Ishikawa (cell line): ENCODE measurements around the gene TXNDC8.

ENCODE experiments used
- CEBPB ChIP-seq: IDR thresholded peaks from 2 replicates; pipeline ENCODE4 v1.6.1; 2012
- CREB1 ChIP-seq: IDR thresholded peaks from 2 replicates; pipeline ENCODE4 v1.6.1; 2012; ENCODE audit warnings: low read depth
- EGR1 ChIP-seq: IDR thresholded peaks from 2 replicates; pipeline ENCODE4 v1.6.1; 2012
- EP300 ChIP-seq: IDR thresholded peaks from 2 replicates; pipeline ENCODE4 v1.6.1; 2012; ENCODE audit warnings: borderline replicate concordance
- FOXM1 ChIP-seq: IDR thresholded peaks from 2 replicates; pipeline ENCODE4 v1.6.1; 2012; ENCODE audit warnings: low read depth, borderline replicate concordance
- NFIC ChIP-seq: IDR thresholded peaks from 2 replicates; pipeline ENCODE4 v1.6.1; 2012
- RAD21 ChIP-seq: IDR thresholded peaks from 2 replicates; pipeline ENCODE4 v1.6.1; 2012; ENCODE audit warnings: low read depth
- TAF1 ChIP-seq: IDR thresholded peaks from 2 replicates; pipeline ENCODE4 v1.6.1; 2012; ENCODE audit warnings: low read depth, mild to moderate bottlenecking
- TCF12 ChIP-seq: IDR thresholded peaks from 2 replicates; pipeline ENCODE4 v1.6.1; 2012; ENCODE audit warnings: low read depth
- TEAD4 ChIP-seq: IDR thresholded peaks from 2 replicates; pipeline ENCODE4 v1.6.1; 2012
- YY1 ChIP-seq: IDR thresholded peaks from 2 replicates; pipeline ENCODE4 v1.6.1; 2012; ENCODE audit warnings: low read depth
- ZBTB7A ChIP-seq: IDR thresholded peaks from 2 replicates; pipeline ENCODE4 v1.6.1; 2012; ENCODE audit warnings: low read depth
- TF ChIP-seq, protein P1 (sequence below): IDR thresholded peaks from 2 replicates; pipeline ENCODE4 v1.6.1; 2012; ENCODE audit warnings: low read depth, mild to moderate bottlenecking
- TF ChIP-seq, protein P2 (sequence below): IDR thresholded peaks from 2 replicates; pipeline ENCODE4 v1.6.1; 2012
- TF ChIP-seq, protein P3 (sequence below): IDR thresholded peaks from 2 replicates; pipeline ENCODE4 v1.6.1; 2012

The TXNDC8 gene

DNA sequence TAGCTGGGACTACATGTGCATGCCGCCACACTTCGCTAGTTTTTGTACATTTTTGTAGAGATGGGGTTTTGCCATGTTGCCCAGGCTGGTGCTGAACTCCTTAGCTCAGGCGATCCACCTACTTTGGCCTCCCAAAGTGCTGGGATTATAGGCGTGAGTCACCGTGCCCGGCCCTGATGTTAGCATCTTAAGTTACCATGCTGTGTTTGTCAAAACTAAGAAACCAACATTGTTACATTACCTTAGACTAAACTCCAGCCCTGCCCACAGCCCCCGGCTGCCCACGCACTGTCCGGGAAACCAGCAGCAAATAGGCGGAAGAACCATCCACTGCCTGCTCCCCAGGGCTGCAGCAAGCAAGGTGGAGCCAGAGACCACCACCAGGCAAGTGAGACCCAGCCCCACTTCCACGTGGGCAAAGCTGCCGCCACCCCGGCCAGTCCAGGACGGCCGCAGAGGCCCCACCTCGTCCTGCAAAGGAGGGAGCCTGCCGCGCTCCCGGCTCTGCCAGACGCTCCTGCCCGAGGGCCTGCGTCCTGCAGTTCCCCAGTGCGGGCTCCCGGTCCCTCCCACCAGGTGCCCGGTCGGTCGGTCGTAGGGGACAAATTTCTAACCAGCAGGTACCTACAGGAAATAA is 45.6 kb downstream of the TXNDC8 start:
- no peak for TF ChIP-seq CEBPB
- TF ChIP-seq, protein P1, sequence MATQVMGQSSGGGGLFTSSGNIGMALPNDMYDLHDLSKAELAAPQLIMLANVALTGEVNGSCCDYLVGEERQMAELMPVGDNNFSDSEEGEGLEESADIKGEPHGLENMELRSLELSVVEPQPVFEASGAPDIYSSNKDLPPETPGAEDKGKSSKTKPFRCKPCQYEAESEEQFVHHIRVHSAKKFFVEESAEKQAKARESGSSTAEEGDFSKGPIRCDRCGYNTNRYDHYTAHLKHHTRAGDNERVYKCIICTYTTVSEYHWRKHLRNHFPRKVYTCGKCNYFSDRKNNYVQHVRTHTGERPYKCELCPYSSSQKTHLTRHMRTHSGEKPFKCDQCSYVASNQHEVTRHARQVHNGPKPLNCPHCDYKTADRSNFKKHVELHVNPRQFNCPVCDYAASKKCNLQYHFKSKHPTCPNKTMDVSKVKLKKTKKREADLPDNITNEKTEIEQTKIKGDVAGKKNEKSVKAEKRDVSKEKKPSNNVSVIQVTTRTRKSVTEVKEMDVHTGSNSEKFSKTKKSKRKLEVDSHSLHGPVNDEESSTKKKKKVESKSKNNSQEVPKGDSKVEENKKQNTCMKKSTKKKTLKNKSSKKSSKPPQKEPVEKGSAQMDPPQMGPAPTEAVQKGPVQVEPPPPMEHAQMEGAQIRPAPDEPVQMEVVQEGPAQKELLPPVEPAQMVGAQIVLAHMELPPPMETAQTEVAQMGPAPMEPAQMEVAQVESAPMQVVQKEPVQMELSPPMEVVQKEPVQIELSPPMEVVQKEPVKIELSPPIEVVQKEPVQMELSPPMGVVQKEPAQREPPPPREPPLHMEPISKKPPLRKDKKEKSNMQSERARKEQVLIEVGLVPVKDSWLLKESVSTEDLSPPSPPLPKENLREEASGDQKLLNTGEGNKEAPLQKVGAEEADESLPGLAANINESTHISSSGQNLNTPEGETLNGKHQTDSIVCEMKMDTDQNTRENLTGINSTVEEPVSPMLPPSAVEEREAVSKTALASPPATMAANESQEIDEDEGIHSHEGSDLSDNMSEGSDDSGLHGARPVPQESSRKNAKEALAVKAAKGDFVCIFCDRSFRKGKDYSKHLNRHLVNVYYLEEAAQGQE: no peak
- no peak for TF ChIP-seq TEAD4
- TF ChIP-seq TCF12: no peak
- TF ChIP-seq ZBTB7A: no peak
- TF ChIP-seq, protein P2, sequence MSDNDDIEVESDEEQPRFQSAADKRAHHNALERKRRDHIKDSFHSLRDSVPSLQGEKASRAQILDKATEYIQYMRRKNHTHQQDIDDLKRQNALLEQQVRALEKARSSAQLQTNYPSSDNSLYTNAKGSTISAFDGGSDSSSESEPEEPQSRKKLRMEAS: no peak
- TF ChIP-seq EGR1: no peak
- no peak for TF ChIP-seq NFIC
- TF ChIP-seq, protein P3, sequence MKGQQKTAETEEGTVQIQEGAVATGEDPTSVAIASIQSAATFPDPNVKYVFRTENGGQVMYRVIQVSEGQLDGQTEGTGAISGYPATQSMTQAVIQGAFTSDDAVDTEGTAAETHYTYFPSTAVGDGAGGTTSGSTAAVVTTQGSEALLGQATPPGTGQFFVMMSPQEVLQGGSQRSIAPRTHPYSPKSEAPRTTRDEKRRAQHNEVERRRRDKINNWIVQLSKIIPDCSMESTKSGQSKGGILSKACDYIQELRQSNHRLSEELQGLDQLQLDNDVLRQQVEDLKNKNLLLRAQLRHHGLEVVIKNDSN: no peak
- no peak for TF ChIP-seq TAF1
- TF ChIP-seq RAD21: no peak
- no peak for TF ChIP-seq YY1
- TF ChIP-seq FOXM1: no peak
- TF ChIP-seq EP300: no peak
- no peak for TF ChIP-seq CREB1

DNA sequence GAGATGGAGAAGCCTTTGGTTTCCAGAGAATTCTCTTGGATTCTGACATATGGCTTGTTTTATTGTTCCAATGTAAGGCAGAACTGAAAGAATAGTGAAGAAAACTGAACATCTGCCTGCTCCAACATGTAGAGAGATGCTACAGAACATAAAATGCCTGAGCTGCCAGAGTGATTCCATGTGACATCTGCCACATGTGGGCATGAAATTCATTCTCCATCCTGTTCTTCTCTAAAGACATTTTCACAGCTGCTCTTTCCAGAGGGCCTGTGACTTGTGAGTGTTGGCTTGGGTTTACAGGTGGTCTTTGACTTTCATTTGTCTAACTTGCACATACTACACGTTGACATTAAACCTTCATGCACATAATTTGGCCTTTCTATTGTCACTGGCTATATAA is 47.7 kb downstream of the TXNDC8 start:
- TF ChIP-seq YY1: no peak

DNA sequence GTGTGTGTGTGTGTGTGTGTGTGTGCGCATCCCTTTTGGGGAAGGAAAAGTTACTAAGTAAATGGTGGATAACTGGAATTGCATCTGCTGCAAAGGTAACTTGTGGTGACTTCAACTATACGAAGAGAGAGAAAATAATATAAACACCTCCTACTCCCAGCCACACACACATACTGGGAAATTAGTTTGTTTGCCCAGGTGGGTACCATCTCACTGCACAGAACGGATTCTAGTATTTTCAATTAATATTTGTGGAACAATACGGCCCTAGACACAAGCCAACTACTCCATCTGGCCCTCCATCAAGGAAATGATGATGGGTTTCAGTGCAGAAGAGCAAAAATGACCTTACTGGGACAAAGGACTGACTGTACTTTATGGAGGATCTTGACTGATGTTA is 49.2 kb downstream of the TXNDC8 start:
- no peak for TF ChIP-seq EP300
- TF ChIP-seq, protein P2: no peak
- TF ChIP-seq TEAD4: no peak

DNA sequence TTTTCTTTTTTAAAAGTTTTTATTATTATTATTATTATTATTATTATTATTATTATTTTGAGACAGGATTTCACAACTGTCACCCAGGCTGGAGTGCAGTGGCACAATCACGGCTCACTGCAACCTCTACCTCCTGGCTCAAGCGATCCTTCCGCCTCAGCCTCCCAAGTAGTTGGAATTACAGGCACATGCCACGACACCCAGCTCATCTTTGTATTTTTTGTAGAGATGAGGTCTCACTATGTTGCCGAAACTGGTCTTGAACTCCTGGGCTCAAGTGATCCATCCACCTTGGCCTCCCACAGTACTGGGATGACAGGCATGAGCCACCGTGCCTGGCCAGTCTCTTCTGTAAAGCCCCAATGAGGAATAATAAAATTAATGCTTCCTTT is 50.4 kb downstream of the TXNDC8 start:
- TF ChIP-seq ZBTB7A (no peak), YY1 (no peak), CREB1 (no peak), CEBPB (no peak), TAF1 (no peak), NFIC (no peak), EP300 (no peak), TEAD4 (no peak), EGR1 (no peak), TCF12 (no peak), RAD21 (no peak), FOXM1 (no peak)
- TF ChIP-seq, protein P1: no peak
- TF ChIP-seq, protein P3: no peak
- TF ChIP-seq, protein P2: no peak

DNA sequence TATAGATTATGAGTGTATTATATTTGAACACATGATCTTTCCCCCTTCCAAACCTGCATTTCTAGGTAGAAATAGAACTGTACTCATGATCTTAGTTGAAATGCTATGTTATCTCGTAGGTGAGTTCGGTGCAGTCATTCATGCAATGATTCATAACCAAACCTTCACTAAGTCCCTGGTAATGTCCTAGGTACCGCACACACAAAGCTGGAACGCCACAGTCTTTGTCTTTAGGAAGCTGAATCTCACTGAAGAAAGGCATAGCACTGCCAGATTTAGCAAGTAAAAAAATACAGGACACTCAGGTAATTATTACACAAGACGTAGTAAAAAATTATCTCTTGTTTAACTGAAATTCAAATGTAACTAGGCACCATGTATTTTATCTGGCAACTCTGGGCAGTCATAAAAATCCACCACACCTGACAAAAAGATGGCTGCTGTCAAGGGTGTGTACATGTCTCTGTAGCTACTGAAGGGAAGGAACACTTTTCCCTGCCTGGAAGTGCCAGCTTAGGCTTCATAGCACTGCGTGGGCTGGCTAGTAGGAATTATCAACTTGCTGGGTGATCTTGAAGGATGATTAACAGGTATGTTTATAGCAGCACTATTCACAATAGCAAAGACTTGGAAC is 53.3 kb downstream of the TXNDC8 start:
- TF ChIP-seq TEAD4 (no peak), CREB1 (no peak), ZBTB7A (no peak), RAD21 (no peak), CEBPB (no peak), FOXM1 (no peak), TAF1 (no peak)
- TF ChIP-seq, protein P1: no peak
- TF ChIP-seq, protein P2: no peak
